Stimulated activated naive B cell treated with anti-CD40 and anti-IgM and Interleukin-4, amounts not matched to agents 10 μg/mL and 1 μg/mL and 100 μg/mL, for 72 hours (primary cell): ENCODE measurements around the gene KCTD1.

Experiments used
- ATAC-seq, 2 donors: fragments of 150-1000 bp; cut with Tn5 transposase; replicated peaks; 2 replicates each; pipeline ENCODE4 v1.10.0; 2021; ENCODE audit warnings: moderate library complexity in 1 of 2
- DNase-seq: peaks from one replicate; pipeline ENCODE4 v3.0.0; 2021
- H3K27ac Mint-ChIP-seq: one replicate; pipeline ENCODE4 v1.8.0; 2022; ENCODE audit warnings: mild to moderate bottlenecking, mixed read lengths
- H3K27me3 Mint-ChIP-seq, 2 donors: one replicate each; pipeline ENCODE4 v1.8.0; 2022; ENCODE audit warnings: mixed read lengths in 2 of 2
- H3K36me3 Mint-ChIP-seq, 2 donors: one replicate each; pipeline ENCODE4 v1.8.0; 2022; ENCODE audit warnings: mixed read lengths in 2 of 2, mild to moderate bottlenecking in 1 of 2
- H3K4me1 Mint-ChIP-seq, 2 donors: one replicate each; pipeline ENCODE4 v1.8.0; 2022; ENCODE audit warnings: mixed read lengths in 2 of 2, mild to moderate bottlenecking in 1 of 2
- H3K4me3 Mint-ChIP-seq, 2 donors: one replicate each; pipeline ENCODE4 v1.8.0; 2022; ENCODE audit warnings: mild to moderate bottlenecking in 2 of 2, mixed read lengths in 2 of 2, moderate library complexity in 1 of 2
- H3K9me3 Mint-ChIP-seq, 2 donors: one replicate each; pipeline ENCODE4 v1.8.0; 2022; ENCODE audit warnings: mixed read lengths in 2 of 2, mild to moderate bottlenecking in 1 of 2

Gene KCTD1

DNA sequence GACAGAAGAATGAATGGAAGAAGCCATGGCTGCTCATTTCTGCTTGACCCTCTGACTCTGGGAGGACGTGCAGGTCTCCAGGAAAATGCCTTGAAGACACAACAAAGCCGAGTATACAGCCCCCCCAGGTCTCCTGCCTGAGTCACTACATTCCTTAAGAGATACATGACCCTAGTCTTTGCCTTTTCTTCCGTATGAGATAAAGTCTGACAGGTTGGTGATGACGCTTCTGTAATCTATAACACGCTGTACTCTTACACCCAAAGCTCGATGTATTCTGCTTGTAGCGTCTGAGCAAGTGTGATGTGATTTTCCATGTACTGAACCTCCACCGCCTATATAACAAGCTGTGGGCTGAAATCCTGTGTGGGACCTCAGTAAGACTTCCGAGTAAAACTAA is 77.3 kb downstream of the KCTD1 start:
- no peaks in the 10 kb centered on the region for H3K9me3 Mint-ChIP-seq
- no peak overlapping the region for H3K27ac Mint-ChIP-seq
- H3K27me3 Mint-ChIP-seq, result no peaks in the 10 kb centered on the region
- no peaks in the 10 kb centered on the region for H3K36me3 Mint-ChIP-seq
- no peaks in the 10 kb centered on the region for H3K4me1 Mint-ChIP-seq
- no peak for DNase-seq
- no peak for ATAC-seq
- H3K4me3 Mint-ChIP-seq, result no peak overlapping the region

- H3K36me3 Mint-ChIP-seq, result no peaks in the 10 kb centered on the region
- ATAC-seq (no peak), DNase-seq (no peak)
- H3K4me1 Mint-ChIP-seq, result no peaks in the 10 kb centered on the region
- H3K4me3 Mint-ChIP-seq, result no peak overlapping the region
- H3K27ac Mint-ChIP-seq, result no peak overlapping the region
- H3K9me3 Mint-ChIP-seq, result no peaks in the 10 kb centered on the region
- no peaks in the 10 kb centered on the region for H3K27me3 Mint-ChIP-seq
These were observed 78.2 kb downstream of the KCTD1 start for GRCh38 chr18:26470011-26470637.

DNA sequence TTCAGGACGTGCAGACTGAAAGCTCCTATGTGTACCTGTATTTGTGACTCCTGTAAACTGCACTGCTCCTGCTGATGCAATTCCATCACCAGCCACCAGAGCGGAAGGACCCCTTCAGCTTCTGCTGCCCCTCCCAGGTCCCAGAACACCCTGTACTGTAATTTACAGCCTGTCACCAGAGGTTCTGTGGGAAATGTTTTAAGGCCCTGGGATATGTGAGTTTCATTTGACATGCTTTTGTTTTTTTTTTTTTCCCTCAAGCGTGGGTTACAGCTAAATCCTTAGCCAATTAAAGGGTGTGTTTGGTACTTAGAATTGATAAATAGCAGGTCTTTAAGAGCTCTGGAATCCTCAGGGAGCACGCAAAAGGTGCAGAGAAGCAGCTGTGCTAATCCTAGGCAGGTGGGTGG is 79.4 kb downstream of the KCTD1 start:
- no peaks in the 10 kb centered on the region for H3K36me3 Mint-ChIP-seq
- H3K27ac Mint-ChIP-seq, result no peak overlapping the region
- no peaks in the 10 kb centered on the region for H3K27me3 Mint-ChIP-seq
- no peak overlapping the region for H3K4me3 Mint-ChIP-seq
- H3K4me1 Mint-ChIP-seq, result no peaks in the 10 kb centered on the region
- ATAC-seq (peak; percentile 62 to 63), DNase-seq (no peak)
- no peaks in the 10 kb centered on the region for H3K9me3 Mint-ChIP-seq

DNA sequence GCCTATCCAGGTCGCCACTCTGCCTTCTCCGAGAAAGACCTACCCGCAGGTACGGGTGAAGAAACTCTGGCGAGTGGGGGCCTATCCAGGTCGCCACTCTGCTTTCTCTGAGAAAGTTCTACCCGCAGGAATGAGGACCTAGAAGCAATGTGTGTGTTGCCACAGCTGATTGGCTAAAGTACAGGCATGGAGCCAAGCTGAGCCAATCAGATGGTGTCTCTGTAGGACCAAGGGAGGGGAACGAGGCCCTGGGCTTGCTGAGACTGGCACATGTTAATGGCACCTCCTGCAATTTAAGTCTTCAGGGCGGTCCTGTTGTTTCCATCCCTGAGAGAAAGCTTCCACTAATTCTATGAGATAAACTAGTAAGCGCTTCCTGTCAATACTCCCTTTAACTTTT is 82.3 kb downstream of the KCTD1 start:
- Mint-ChIP-seq H3K9me3 (no peaks in the 10 kb centered on the region), H3K27ac (no peak overlapping the region), H3K36me3 (no peaks in the 10 kb centered on the region), H3K4me3 (no peak overlapping the region), H3K27me3 (no peaks in the 10 kb centered on the region), H3K4me1 (no peaks in the 10 kb centered on the region)
- ATAC-seq (no peak), DNase-seq (no peak)

DNA sequence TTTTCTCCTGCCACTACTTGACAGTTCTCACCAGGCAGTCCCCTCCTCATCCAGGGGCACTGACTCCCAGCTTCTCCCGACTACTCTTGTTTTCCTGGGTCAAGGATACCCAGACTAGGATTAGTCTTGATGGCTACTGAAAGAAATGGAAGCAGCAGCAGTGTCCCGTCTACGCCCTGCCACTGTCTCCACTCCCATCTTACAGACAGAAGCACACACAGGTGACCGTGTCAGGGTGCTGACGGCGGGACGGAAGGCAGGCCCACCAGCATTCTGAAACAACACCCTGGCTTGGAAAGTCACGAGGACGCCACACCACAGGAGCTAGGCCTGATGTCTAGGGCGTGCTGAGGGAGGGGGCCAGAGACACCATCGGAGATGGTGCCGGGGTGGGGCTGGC is 82.9 kb downstream of the KCTD1 start:
- no peak for ATAC-seq
- H3K9me3 Mint-ChIP-seq, result no peaks in the 10 kb centered on the region
- no peaks in the 10 kb centered on the region for H3K27me3 Mint-ChIP-seq

DNA sequence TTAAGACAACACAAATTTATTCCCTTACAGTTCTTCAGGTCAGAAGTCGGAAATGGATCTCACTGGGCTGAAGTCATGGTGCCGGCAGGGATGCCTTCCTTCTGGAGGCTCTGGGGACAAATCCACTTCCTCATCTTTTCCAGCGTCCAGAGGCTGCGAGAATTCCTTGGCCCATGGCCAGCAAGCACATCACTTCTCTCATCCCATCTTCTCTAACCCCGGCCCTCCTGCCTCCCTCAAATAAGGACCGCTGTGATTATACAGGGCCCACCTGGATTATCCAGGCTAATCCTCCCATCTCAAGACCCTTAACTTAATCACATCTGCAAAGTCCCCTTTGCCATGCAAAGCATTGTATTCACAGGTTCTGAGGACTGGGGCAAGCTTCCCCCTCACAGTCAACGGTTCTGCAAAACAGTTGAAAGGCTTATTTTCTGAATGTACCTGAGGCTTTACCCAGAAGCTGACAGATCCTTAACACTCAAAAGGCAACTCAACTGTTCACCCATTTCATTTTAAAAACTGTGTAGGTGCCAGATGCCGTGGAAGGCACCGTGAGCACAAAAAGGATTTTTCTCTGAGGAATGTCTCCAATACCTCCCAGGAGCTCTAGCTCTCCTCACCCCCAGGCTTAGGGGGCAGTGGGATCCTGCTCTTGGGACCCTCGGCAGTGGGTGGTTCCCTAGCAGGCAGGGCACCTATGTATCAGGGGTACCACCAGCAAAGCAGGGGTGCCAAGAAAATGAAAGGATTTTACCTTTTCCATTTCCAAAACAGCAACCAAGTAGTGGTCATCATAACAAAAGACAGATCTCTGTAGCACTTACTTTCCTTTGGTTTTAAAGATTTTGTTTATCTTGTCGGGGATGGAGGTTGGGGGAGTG is 84.0 kb downstream of the KCTD1 start:
- H3K27me3 Mint-ChIP-seq, result no peaks in the 10 kb centered on the region
- H3K4me1 Mint-ChIP-seq, result peaks cover 0 to 2% of the 10 kb centered on the region in 2 donors
- DNase-seq (no peak), ATAC-seq (no peak)
- no peaks in the 10 kb centered on the region for H3K36me3 Mint-ChIP-seq
- H3K4me3 Mint-ChIP-seq, result no peak overlapping the region
- H3K9me3 Mint-ChIP-seq, result no peaks in the 10 kb centered on the region
- no peak overlapping the region for H3K27ac Mint-ChIP-seq

More for the DNA sequence above, 82.9 kb downstream of the KCTD1 start:
- Mint-ChIP-seq H3K4me3 (no peak overlapping the region), H3K36me3 (no peaks in the 10 kb centered on the region), H3K4me1 (peaks cover 0 to 2% of the 10 kb centered on the region in 2 donors), H3K27ac (no peak overlapping the region)
- no peak for DNase-seq

- Mint-ChIP-seq H3K27me3 (no peaks in the 10 kb centered on the region), H3K27ac (no peak overlapping the region)
These were observed 86.0 kb downstream of the KCTD1 start for GRCh38 chr18:26462355-26462754.

DNA sequence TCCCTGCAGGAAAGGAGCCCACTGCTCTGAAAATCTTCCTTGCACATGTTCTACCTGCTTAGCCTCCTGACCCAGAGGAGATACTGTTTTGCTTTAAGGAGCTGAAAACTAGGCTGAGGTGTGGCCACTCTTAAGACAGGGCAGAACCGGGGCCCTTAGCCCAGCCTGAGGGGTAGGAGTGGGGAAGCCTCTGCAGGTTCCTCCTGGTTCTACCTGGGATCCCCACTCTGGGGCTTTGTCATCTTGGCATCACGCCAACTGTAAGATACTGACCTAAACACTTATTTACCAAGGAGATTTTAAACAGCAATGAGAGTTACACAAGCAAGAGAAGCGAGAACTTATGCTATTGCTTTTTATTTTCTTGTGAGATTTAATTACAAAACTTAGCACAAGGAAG is 86.9 kb downstream of the KCTD1 start:
- Mint-ChIP-seq H3K36me3 (no peaks in the 10 kb centered on the region), H3K27me3 (no peaks in the 10 kb centered on the region), H3K9me3 (no peaks in the 10 kb centered on the region), H3K4me1 (peaks cover 8 to 10% of the 10 kb centered on the region in 2 donors), H3K4me3 (no peak overlapping the region), H3K27ac (no peak overlapping the region)
- DNase-seq (no peak), ATAC-seq (no peak)

More at GRCh38 chr18:26462355-26462754, 86.0 kb downstream of the KCTD1 start:
- Mint-ChIP-seq H3K36me3 (no peaks in the 10 kb centered on the region), H3K9me3 (no peaks in the 10 kb centered on the region), H3K4me1 (peaks cover 8 to 10% of the 10 kb centered on the region in 2 donors), H3K4me3 (no peak overlapping the region)
- DNase-seq (no peak), ATAC-seq (no peak)

GRCh38 chr18:26460449-26461091 is 87.8 kb downstream of the KCTD1 start:
- ATAC-seq, result no peak
- H3K4me3 Mint-ChIP-seq, result no peak overlapping the region
- H3K36me3 Mint-ChIP-seq, result peaks cover 2 to 3% of the 10 kb centered on the region in 2 donors
- no peak overlapping the region for H3K27ac Mint-ChIP-seq
- H3K27me3 Mint-ChIP-seq, result no peaks in the 10 kb centered on the region
- no peak for DNase-seq
- H3K4me1 Mint-ChIP-seq, result peaks cover 8 to 10% of the 10 kb centered on the region in 2 donors
- H3K9me3 Mint-ChIP-seq, result no peaks in the 10 kb centered on the region

GRCh38 chr18:26459884-26460283 is 88.5 kb downstream of the KCTD1 start:
- H3K36me3 Mint-ChIP-seq, result peaks cover 2 to 3% of the 10 kb centered on the region in 2 donors
- no peaks in the 10 kb centered on the region for H3K9me3 Mint-ChIP-seq
- ATAC-seq (no peak), DNase-seq (no peak)
- H3K4me1 Mint-ChIP-seq, result peaks cover 8 to 10% of the 10 kb centered on the region in 2 donors
- no peak overlapping the region for H3K4me3 Mint-ChIP-seq
- no peaks in the 10 kb centered on the region for H3K27me3 Mint-ChIP-seq
- no peak overlapping the region for H3K27ac Mint-ChIP-seq

DNA sequence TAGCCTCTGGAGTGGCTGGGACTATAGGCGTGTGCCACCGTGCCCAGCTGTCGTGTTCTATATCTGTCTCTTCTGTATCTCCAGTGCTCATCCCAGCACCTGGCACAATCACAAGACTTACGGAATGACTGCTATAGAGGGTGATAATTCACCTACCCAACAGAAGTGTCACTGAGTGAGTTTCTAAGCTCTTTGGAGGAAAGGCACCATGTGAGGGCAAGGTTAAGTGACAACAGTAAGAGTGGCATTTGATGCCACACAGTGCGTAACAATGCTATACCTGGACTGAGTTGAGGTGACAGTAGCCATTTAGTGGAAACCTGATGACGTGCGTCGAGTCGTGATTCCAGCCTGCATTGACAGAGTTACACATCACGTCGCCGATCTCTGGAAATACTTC is 89.0 kb downstream of the KCTD1 start:
- DNase-seq, result no peak
- ATAC-seq, result no peak
- Mint-ChIP-seq H3K27me3 (no peaks in the 10 kb centered on the region), H3K9me3 (no peaks in the 10 kb centered on the region), H3K4me3 (no peak overlapping the region), H3K4me1 (peaks cover 8 to 10% of the 10 kb centered on the region in 2 donors), H3K36me3 (peaks cover 2 to 6% of the 10 kb centered on the region in 2 donors), H3K27ac (no peak overlapping the region)

DNA sequence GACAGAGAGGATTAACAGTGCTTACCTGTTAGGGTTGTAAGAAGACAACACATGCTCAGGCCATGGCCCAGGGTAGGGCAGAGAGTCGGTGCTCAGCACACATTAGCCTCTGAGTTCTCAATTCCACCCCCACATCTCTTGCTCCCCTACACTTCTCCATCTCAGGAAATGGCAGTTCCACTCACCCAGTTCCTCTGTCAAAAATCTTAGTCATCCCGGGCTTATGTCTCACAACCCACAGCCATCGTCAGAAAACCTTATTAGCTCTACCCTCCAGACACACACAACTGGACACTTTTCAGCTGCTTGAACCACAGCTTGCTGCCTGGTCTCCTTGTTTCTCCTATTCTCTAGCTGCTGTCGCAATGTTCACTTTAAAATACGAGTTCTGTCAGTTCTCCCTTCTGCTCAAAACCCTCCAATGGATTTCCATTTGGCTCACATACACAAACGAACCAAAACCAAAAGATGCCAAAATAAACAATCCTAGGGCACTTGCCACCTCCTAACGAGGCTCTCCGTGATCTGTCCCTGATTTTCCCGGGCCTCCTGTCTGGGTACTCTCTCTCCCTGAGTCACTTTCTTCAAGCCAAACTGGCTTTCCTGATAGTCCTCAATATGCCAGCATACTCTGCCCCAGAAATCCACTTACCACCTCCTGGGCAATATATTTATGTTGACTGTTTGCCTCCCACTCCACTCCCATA is 89.7 kb downstream of the KCTD1 start:
- ATAC-seq, result peak; percentile 83 to 93
- Mint-ChIP-seq H3K27ac (no peak overlapping the region), H3K4me1 (peaks cover 8 to 10% of the 10 kb centered on the region in 2 donors), H3K4me3 (no peak overlapping the region), H3K36me3 (peaks cover 2 to 9% of the 10 kb centered on the region in 2 donors), H3K27me3 (no peaks in the 10 kb centered on the region), H3K9me3 (no peaks in the 10 kb centered on the region)
- DNase-seq, result peak; percentile 6

GRCh38 chr18:26457611-26458353 is 90.6 kb downstream of the KCTD1 start:
- DNase-seq (no peak), ATAC-seq (peak in 1 of 2 donors; percentile 3)
- Mint-ChIP-seq H3K4me3 (no peak overlapping the region), H3K27me3 (no peaks in the 10 kb centered on the region), H3K36me3 (peaks cover 2 to 9% of the 10 kb centered on the region in 2 donors), H3K4me1 (peaks cover 8 to 10% of the 10 kb centered on the region in 2 donors), H3K27ac (no peak overlapping the region), H3K9me3 (no peaks in the 10 kb centered on the region)
